ENCODE data around the gene PBRM1. TPM values are rescaled to one million over a fixed set of nuclear protein-coding genes. Genes with fewer than 3 reads are reported as not detected.

PBRM1 gene
- total RNA-seq, 1 donor from 2014 or later: 88.6 TPM

DNA sequence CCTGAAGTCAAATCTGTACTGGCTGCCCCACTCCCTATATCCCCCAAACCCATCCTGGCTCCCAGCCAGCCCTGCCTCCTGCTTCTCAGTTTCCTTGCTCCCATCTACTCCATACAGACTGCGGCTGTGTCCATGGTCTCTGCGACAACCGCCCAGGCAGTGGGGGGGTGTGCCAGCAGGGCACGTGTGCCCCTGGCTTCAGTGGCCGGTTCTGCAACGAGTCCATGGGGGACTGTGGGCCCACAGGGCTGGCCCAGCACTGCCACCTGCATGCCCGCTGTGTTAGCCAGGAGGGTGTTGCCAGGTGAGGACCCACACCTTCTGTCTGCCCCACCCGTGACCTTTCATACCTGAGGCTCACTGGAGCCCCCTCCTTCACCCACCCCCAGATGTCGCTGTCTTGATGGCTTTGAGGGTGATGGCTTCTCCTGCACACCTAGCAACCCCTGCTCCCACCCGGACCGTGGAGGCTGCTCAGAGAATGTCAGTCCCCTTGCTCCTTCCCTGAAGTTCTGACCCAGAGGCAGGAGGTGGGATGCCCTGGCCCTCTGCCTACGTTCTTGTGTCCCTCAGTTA is 175.9 kb downstream of the PBRM1 start:
- Mint-ChIP-seq H3K36me3 (no peaks in the 10 kb centered on the region), H3K27me3 (no peaks in the 10 kb centered on the region), H3K4me3 (no peak overlapping the region), H3K9me3 (no peaks in the 10 kb centered on the region), H3K27ac (no peak overlapping the region), H3K4me1 (ENCODE audit: unreplicated experiment) (no peaks in the 10 kb centered on the region)
- no peak for DNase-seq (ENCODE audit: extremely low spot score, unreplicated experiment)
- TF ChIP-seq CTCF (conservative IDR thresholded peaks at IDR 0.05): no peak

DNA sequence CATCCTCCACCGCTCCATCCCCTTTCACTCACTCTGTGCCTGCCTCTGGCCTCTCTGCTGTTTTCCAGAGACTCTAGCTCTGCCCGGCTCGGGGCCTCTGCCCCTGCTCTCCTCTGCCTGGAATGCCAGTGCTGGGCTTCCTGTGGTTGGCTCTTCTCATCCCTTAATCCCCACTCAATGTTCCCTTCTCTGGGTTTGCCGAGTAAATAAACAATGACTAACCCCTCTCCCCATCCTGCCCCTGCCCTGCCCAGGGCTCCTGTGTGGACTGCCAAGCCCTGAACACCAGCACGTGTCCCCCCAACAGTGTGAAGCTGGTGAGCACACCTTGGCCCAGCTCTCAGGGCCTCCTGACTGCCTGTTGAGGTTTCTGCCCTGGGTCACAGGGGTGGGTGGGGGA is 178.4 kb downstream of the PBRM1 start:
- no peaks in the 10 kb centered on the region for H3K36me3 Mint-ChIP-seq
- DNase-seq (ENCODE audit: extremely low spot score, unreplicated experiment): no peak
- no peaks in the 10 kb centered on the region for H3K27me3 Mint-ChIP-seq
- no peaks in the 10 kb centered on the region for H3K4me1 Mint-ChIP-seq (ENCODE audit: unreplicated experiment)
- no peak for TF ChIP-seq CTCF (conservative IDR thresholded peaks at IDR 0.05)
- no peak overlapping the region for H3K4me3 Mint-ChIP-seq
- H3K27ac Mint-ChIP-seq: no peak overlapping the region
- no peaks in the 10 kb centered on the region for H3K9me3 Mint-ChIP-seq

- DNase-seq (ENCODE audit: extremely low spot score, unreplicated experiment): no peak
- H3K36me3 Mint-ChIP-seq: no peaks in the 10 kb centered on the region
- H3K27ac Mint-ChIP-seq: no peak overlapping the region
- no peaks in the 10 kb centered on the region for H3K9me3 Mint-ChIP-seq
- no peaks in the 10 kb centered on the region for H3K27me3 Mint-ChIP-seq
- no peak for TF ChIP-seq CTCF (conservative IDR thresholded peaks at IDR 0.05)
- H3K4me1 Mint-ChIP-seq (ENCODE audit: unreplicated experiment): no peaks in the 10 kb centered on the region
- H3K4me3 Mint-ChIP-seq: no peak overlapping the region
Observed at GRCh38 chr3:52506266-52506966, 179.3 kb downstream of the PBRM1 start.

DNA sequence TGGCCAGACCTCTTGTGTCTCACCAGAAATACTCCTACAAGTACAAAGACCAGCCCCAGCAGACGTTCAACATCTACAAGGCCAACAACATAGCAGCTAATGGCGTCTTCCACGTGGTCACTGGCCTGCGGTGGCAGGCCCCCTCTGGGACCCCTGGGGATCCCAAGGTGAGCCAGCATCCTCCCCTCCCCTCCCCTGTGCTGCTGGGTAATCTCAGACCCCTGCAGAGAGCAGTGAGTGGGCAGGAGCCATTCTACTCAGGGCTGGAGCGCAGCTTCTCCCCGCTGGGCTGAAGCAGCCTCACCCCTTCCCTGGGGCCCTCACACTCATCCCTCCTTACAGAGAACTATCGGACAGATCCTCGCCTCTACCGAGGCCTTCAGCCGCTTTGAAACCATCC is 180.7 kb downstream of the PBRM1 start:
- Mint-ChIP-seq H3K27ac (no peak overlapping the region), H3K9me3 (no peaks in the 10 kb centered on the region), H3K4me3 (no peak overlapping the region), H3K4me1 (ENCODE audit: unreplicated experiment) (no peaks in the 10 kb centered on the region), H3K27me3 (no peaks in the 10 kb centered on the region), H3K36me3 (no peaks in the 10 kb centered on the region)
- no peak for TF ChIP-seq CTCF (conservative IDR thresholded peaks at IDR 0.05)
- DNase-seq (ENCODE audit: extremely low spot score, unreplicated experiment): no peak

GRCh38 chr3:52503788-52504424 is 181.8 kb downstream of the PBRM1 start:
- Mint-ChIP-seq H3K27me3 (no peaks in the 10 kb centered on the region), H3K4me1 (ENCODE audit: unreplicated experiment) (no peaks in the 10 kb centered on the region), H3K9me3 (no peaks in the 10 kb centered on the region), H3K36me3 (no peaks in the 10 kb centered on the region), H3K4me3 (no peak overlapping the region), H3K27ac (no peak overlapping the region)
- no peak for TF ChIP-seq CTCF (conservative IDR thresholded peaks at IDR 0.05)
- no peak for DNase-seq (ENCODE audit: extremely low spot score, unreplicated experiment)
